LNCAP (cell line): ENCODE measurements around the gene HIGD2A.

Experiments
- TF ChIP-seq, protein P1 (sequence below): fragments of 450-650 bp; IDR thresholded peaks from 2 replicates; pipeline ENCODE4 v1.5.1; 2017; ENCODE audit warnings: mild to moderate bottlenecking

Gene HIGD2A

GRCh38 chr5:176388444-176389134, at the start of gene HIGD2A, which contains the start of gene NOP16:
HIGD2A (plus strand) TSS chr5:176388751; CDS start chr5:176388820, 69 bp downstream.
NOP16 (minus strand) TSS chr5:176388598; CDS start chr5:176388539, 59 bp downstream.
- TF ChIP-seq, protein P1, sequence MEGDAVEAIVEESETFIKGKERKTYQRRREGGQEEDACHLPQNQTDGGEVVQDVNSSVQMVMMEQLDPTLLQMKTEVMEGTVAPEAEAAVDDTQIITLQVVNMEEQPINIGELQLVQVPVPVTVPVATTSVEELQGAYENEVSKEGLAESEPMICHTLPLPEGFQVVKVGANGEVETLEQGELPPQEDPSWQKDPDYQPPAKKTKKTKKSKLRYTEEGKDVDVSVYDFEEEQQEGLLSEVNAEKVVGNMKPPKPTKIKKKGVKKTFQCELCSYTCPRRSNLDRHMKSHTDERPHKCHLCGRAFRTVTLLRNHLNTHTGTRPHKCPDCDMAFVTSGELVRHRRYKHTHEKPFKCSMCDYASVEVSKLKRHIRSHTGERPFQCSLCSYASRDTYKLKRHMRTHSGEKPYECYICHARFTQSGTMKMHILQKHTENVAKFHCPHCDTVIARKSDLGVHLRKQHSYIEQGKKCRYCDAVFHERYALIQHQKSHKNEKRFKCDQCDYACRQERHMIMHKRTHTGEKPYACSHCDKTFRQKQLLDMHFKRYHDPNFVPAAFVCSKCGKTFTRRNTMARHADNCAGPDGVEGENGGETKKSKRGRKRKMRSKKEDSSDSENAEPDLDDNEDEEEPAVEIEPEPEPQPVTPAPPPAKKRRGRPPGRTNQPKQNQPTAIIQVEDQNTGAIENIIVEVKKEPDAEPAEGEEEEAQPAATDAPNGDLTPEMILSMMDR: no peak

GRCh38 chr5:176339304-176339703, 49.2 kb upstream of the HIGD2A start:
- TF ChIP-seq, protein P1: no peak

DNA sequence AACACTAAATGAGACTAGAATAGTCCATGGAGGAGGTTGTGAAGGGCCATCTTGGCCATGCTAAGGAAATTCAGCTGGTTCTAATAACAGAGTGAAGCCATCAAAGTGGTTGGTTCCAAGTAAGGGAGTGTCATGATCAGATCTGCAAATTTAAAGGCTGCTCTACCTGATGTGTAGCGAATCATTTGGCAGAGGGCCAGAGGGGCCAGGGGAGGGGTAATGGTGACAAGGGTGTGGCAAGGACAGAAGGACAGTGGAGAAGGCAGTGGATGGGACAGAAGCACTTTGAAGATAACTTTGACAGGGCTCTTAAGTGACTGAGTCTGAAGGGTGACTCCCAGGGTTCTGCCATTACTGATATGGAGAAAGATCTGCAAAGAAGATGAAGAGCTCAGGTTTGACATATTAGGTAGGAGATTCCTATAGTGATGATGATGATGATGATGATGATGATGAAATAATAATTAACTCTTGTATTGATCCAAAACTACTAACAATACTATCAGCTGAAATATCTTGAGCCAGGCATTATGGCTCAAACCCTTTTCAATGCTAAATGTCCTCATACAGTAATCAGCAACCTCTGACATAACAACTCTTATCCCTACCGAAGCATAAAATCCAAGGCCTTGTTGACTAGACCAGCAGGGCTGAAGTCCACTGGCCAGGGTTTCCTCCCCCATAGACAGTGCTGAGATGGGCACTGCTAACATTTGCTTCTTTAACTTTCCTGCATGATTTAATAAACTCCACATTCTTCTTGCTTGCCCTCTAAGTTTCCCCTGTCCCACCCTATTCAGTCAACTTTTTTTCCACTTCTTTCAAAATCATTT, 47.0 kb upstream of the HIGD2A start:
- TF ChIP-seq, protein P1: no peak

GRCh38 chr5:176342158-176342483, 46.4 kb upstream of the HIGD2A start:
- TF ChIP-seq, protein P1: no peak

DNA sequence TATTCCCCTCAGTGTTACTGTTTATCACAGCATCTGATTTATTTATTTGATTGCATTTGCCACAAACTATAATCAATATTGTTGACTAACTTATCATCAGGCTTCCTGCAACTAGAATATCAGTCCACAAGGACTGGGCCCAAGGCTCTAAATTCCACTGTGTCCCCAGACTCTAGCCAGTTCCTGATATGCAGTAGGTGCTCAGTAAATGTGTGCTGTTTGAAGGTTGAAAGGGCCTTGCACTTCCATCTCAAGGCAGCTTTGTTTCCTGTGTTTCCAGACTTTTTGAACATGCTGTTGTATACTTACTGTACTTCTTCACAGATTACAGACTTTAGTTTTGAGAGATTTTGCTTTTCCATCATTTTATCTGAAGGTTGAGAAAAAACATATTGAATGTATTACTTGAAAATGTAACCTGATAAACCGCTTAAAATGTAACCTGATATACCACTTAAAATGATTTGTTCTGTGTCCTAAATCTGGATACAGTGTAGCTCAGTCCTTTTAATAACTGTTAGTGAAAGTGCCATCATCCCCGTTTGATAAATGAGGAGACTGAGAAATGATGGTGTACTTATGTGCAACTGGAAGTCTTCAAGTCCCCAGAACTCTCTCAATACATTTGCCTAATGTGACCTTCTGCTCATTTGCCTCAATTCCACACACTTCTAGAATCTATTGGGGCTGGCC, 45.6 kb upstream of the HIGD2A start:
- TF ChIP-seq, protein P1: no peak

DNA sequence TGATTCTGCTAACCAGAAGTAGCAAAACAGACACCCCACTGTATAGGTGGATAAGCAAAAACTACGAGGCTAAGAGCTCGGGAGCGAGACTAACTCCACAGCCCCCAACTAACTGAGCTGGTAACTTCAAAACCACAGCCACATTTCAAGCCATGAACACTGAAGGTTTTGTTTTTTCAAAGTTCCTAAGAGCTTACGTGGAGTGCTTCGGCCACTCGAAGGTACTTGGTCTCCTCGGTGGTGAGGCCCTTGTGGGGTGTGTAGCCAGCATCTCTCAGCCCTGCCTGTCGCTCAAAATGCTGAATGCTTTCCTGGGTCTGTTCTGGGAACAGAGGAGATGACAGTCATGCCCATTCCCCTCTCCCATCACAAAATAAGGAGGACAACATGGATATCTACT, 38.1 kb upstream of the HIGD2A start:
- TF ChIP-seq, protein P1: no peak

DNA sequence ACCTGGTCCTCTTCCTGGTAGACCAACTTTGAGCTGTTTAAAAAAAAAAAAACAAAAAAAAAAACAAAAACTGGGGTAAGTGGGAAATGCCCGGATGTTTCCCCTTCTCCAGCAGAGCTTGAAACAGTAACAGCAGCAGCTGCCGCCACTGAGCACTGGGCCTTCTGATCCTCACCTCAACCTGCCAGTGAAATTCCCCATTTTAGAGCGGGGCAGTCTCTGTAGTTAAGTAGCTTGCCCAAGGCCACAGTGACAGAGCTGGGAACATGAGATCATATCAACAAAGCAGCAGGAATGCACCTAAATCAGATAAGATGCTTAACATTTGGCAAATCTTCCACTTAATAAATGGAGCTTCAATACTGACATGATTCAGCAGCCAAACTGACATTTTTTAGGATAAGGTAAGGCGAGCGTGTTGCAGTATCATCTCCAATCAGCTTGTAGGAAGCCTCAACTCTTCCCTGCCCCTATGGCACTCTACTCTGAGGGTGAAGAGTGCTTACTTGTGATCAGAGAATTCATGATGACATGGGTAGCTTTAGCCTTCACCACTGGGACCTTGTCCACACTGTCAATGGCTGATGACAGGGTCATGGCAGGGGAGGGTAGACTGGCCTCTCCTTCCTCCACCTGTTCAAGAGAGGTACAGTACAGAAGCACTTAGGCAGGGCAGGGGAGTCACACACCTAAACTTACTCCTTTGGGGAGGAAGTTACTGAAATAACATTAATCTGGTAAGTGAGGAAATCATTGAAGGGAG, 36.3 kb upstream of the HIGD2A start:
- TF ChIP-seq, protein P1: no peak
